Large intestine (tissue), 3 donors: ENCODE measurements around the gene DLGAP4. TPM values are rescaled to one million over a fixed set of nuclear protein-coding genes. Genes with fewer than 3 reads are reported as not detected.
A peak's percentile ranks its signal among the peaks of the same experiment; 100 is the strongest.
"Not testable (repeated sequence)": the region's sequence is repeated elsewhere in the genome, so short reads cannot be mapped to it uniquely, and the experiment has no call there.

ENCODE experiments used
- DNase-seq, 2 donors: peaks; one replicate each; pipeline versions ENCODE4 v3.0.0 to v3.0.0-alpha.2; 2013
- H3K27ac ChIP-seq: one replicate; pipeline ENCODE4 v1.5.1; 2013; ENCODE audit warnings: low read length
- H3K27me3 ChIP-seq: 2 replicates; pipeline ENCODE4 v1.6.1; 2013; ENCODE audit warnings: low read length; ENCODE audit not compliant: control insufficient read depth, insufficient read depth
- H3K36me3 ChIP-seq: 2 replicates; pipeline ENCODE4 v1.6.1; 2013; ENCODE audit warnings: low read length; ENCODE audit not compliant: control insufficient read depth, insufficient read depth
- H3K4me1 ChIP-seq: one replicate; pipeline ENCODE4 v1.6.1; 2013; ENCODE audit warnings: low read length; ENCODE audit not compliant: control insufficient read depth, insufficient read depth
- H3K4me3 ChIP-seq: one replicate; pipeline ENCODE4 v1.5.1; 2013; ENCODE audit warnings: low read length
- H3K9me3 ChIP-seq: one replicate; pipeline ENCODE4 v1.6.1; 2013; ENCODE audit warnings: mild to moderate bottlenecking, low read depth, low read length, moderate library complexity; ENCODE audit not compliant: control insufficient read depth
- WGBS: methylation state at CpG from one replicate; pipeline ENCODE4 v1.1.5; 2013; ENCODE audit warnings: low lambda C conversion rate; ENCODE audit not compliant: insufficient coverage; 5-methylcytosine and 5-hydroxymethylcytosine counted together
- polyA plus RNA-seq: library from polyadenylated mRNA; unstranded; fragments of 120-200 nt; gene quantifications from one replicate; pipeline ENCODE4 v1.2.1, GENCODE V29; 2013

The DLGAP4 gene
- polyA plus RNA-seq, 1 donor, result 43.1 TPM

DNA sequence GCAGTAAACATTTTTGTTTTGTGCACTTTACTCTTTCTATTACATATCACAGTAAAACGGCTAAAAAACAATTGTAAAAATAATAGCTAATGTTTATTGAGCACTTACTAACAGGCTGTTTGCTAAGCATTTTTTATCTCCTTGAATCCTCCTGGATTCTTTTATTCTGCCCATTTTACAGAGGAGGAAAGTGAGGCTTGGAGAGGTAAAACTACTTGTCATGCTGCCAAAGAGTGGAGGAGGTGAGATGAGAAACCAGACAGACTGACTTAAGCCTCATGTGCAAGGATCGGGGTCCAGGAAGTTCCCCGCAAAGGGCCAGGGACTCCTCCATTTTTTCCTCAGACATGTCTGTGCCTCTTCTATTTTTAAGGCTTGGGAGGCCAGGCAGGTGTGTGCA is 63.6 kb downstream of the DLGAP4 start:
- Histone ChIP-seq H3K27me3 (peaks cover 7% of the 10 kb centered on the region), H3K4me1 (no peaks in the 10 kb centered on the region), H3K9me3 (no peaks in the 10 kb centered on the region), H3K36me3 (no peaks in the 10 kb centered on the region), H3K27ac (no peak overlapping the region), H3K4me3 (no peak overlapping the region)
- DNase-seq, result no peak
- WGBS, result 64% methylated on average over 1 of the region's 3 CpGs

- Histone ChIP-seq H3K36me3 (no peaks in the 10 kb centered on the region), H3K27ac (no peak overlapping the region), H3K9me3 (no peaks in the 10 kb centered on the region), H3K4me1 (no peaks in the 10 kb centered on the region), H3K27me3 (peaks cover 7% of the 10 kb centered on the region), H3K4me3 (no peak overlapping the region)
- WGBS, result 95% methylated on average over 4 of the region's 15 CpGs
- DNase-seq, result no peak
Measured at GRCh38 chr20:36370991-36371790, 65.1 kb downstream of the DLGAP4 start.

DNA sequence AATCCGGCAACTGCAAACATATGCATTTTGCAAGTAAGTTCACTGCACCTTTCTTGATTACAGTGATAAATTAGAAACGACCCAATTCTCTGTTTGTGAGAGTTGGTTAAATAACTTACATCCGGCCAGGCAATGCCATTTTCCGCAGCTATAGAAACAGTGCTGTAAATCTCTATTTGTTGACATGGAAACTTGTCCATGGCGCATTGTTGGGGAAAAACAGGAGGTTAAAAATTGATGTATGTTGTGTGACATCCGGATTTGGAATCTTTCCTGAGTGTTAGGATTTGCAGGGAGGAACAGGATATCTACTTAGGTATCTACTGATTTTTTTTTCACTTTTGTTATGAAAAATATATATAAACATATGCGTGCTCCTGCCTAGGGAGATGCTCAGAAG is 66.5 kb downstream of the DLGAP4 start:
- no peak for DNase-seq
- WGBS, result 47% methylated on average over 3 of the region's 7 CpGs
- H3K36me3 ChIP-seq, result no peaks in the 10 kb centered on the region
- H3K4me3 ChIP-seq, result no peak overlapping the region
- H3K27ac ChIP-seq, result no peak overlapping the region
- peaks cover 7% of the 10 kb centered on the region for H3K27me3 ChIP-seq
- no peaks in the 10 kb centered on the region for H3K4me1 ChIP-seq
- H3K9me3 ChIP-seq, result no peaks in the 10 kb centered on the region

- Histone ChIP-seq H3K4me3 (no peak overlapping the region), H3K36me3 (no peaks in the 10 kb centered on the region), H3K27me3 (peaks cover 5% of the 10 kb centered on the region), H3K4me1 (no peaks in the 10 kb centered on the region), H3K9me3 (no peaks in the 10 kb centered on the region), H3K27ac (no peak overlapping the region)
- DNase-seq, result no peak
- no CpG with 5 or more reads among the region's 1 CpG for WGBS
Measured at GRCh38 chr20:36373089-36373488, 67.0 kb downstream of the DLGAP4 start.

DNA sequence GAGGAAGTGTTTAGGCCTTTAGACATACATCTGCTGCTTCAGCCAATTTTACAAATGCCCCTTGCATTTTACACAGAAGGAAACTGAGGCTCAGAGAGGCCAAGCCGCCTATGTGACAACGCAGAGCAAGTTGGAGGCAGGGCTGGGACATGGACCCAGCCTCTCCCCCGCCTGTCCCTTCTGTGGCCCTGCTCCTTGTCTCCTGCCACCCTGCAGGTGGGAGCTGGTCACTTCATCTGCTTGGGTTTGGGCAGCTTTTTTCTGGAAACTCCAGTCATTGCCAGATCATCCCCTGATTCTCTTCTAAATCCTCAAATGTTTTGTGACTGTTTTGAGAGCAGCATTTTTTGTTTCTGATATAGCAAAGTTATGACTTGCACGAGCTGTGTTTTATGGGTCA is 68.9 kb downstream of the DLGAP4 start:
- H3K9me3 ChIP-seq, result no peaks in the 10 kb centered on the region
- no CpG with 5 or more reads among the region's 4 CpGs for WGBS
- no peak for DNase-seq

GRCh38 chr20:36377348-36378326 is 71.5 kb downstream of the DLGAP4 start:
- Histone ChIP-seq H3K36me3 (no peaks in the 10 kb centered on the region), H3K27ac (no peak overlapping the region), H3K9me3 (peaks cover 5% of the 10 kb centered on the region), H3K4me1 (no peaks in the 10 kb centered on the region), H3K4me3 (no peak overlapping the region), H3K27me3 (no peaks in the 10 kb centered on the region)
- 20% methylated on average over 1 of the region's 22 CpGs for WGBS
- no peak for DNase-seq

More for the DNA sequence above, 68.9 kb downstream of the DLGAP4 start:
- Histone ChIP-seq H3K27me3 (no peaks in the 10 kb centered on the region), H3K4me1 (no peaks in the 10 kb centered on the region), H3K27ac (no peak overlapping the region), H3K4me3 (no peak overlapping the region), H3K36me3 (no peaks in the 10 kb centered on the region)

DNA sequence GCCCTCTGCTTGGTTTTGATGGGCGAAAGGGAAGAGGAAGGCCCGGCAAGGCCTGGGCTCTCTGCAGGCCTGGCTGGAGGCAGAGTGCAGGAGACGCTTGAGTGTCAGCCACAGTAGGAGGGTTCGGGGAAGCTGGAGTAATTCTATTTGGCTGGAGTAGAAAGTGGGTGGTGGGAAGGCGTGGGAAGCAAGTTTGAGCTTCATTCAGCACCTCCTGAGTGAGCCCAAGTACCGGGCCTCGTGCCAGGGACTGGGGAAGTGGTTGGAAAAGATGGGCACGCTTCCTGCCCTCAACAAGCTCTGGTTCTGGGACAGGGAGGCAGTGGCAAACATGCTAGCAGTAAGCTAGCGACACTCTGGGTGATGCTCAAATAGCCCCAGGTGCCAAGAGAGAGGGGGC is 72.5 kb downstream of the DLGAP4 start:
- no peak for DNase-seq
- Histone ChIP-seq H3K4me3 (no peak overlapping the region), H3K4me1 (no peaks in the 10 kb centered on the region), H3K9me3 (peaks cover 5% of the 10 kb centered on the region), H3K36me3 (no peaks in the 10 kb centered on the region), H3K27ac (no peak overlapping the region), H3K27me3 (no peaks in the 10 kb centered on the region)
- WGBS, result no CpG with 5 or more reads among the region's 9 CpGs

GRCh38 chr20:36379914-36380313 is 73.8 kb downstream of the DLGAP4 start:
- H3K27ac ChIP-seq, H3K27me3 ChIP-seq, H3K4me1 ChIP-seq, DNase-seq, H3K36me3 ChIP-seq, H3K9me3 ChIP-seq, H3K4me3 ChIP-seq: not testable (repeated sequence)
- no CpG with 5 or more reads among the region's 1 CpG for WGBS

DNA sequence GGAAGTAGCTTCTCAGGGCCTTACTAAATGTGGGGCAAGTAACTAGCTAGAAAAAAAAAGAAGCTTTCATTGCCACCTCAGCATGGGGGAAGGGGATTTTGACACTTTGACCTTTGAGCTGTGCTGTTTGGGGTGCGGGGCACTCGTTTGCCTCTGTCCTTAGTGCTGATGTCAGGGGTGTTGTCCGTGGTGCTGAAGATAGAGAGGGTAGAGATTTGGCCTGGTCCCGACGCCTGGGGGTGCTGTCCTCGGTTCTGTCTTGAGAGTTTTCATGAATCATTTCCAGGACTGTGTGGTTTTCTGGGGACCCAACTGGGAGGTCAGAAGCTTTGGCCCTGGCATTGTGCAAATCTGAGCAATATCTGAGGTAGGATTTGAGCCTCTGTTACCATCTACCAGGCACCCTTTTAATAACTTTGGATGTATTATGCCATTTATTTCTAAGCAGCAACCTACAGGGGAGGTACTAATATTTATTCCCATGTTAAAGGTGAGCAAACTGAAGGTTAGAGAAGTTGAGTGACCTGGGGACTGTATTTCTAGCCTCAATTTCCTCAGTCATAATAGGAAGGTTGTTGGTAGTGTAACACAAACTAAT is 78.0 kb downstream of the DLGAP4 start:
- H3K27me3 ChIP-seq, result no peaks in the 10 kb centered on the region
- no CpG with 5 or more reads among the region's 6 CpGs for WGBS
- peak in 1 of 2 donors; percentile 11 for DNase-seq

GRCh38 chr20:36385503-36385902 is 79.4 kb downstream of the DLGAP4 start:
- no CpG with 5 or more reads among the region's 3 CpGs for WGBS
- DNase-seq, result no peak
- H3K4me1 ChIP-seq, result no peaks in the 10 kb centered on the region
- H3K36me3 ChIP-seq, result no peaks in the 10 kb centered on the region
- H3K27ac ChIP-seq, result no peak overlapping the region
- no peaks in the 10 kb centered on the region for H3K27me3 ChIP-seq
- H3K4me3 ChIP-seq, result no peak overlapping the region
- peaks cover 3% of the 10 kb centered on the region for H3K9me3 ChIP-seq

More for the DNA sequence above, 78.0 kb downstream of the DLGAP4 start:
- Histone ChIP-seq H3K27ac (no peak overlapping the region), H3K4me1 (no peaks in the 10 kb centered on the region), H3K9me3 (peaks cover 5% of the 10 kb centered on the region), H3K36me3 (no peaks in the 10 kb centered on the region), H3K4me3 (no peak overlapping the region)
